DOHH2 (cell line): ENCODE data around the gene CTDSP1.

Source experiments
- EZH2phosphoT487 ChIP-seq: fragments of 200-600 bp; sonication (generic); IDR thresholded peaks from 2 replicates; pipeline ENCODE4 v1.6.1; 2017; ENCODE audit warnings: borderline replicate concordance, mild to moderate bottlenecking, antibody characterized with exemption, low read length, moderate library complexity, mixed read lengths
- TF ChIP-seq, protein P1 (sequence below): fragments of 200-600 bp; sonication (generic); IDR thresholded peaks from one replicate; pipeline ENCODE4 v1.5.1; 2014; ENCODE audit warnings: antibody characterized with exemption, mild to moderate bottlenecking, low read depth, low read length; ENCODE audit not compliant: poor library complexity, severe bottlenecking

- TF ChIP-seq, protein P1, sequence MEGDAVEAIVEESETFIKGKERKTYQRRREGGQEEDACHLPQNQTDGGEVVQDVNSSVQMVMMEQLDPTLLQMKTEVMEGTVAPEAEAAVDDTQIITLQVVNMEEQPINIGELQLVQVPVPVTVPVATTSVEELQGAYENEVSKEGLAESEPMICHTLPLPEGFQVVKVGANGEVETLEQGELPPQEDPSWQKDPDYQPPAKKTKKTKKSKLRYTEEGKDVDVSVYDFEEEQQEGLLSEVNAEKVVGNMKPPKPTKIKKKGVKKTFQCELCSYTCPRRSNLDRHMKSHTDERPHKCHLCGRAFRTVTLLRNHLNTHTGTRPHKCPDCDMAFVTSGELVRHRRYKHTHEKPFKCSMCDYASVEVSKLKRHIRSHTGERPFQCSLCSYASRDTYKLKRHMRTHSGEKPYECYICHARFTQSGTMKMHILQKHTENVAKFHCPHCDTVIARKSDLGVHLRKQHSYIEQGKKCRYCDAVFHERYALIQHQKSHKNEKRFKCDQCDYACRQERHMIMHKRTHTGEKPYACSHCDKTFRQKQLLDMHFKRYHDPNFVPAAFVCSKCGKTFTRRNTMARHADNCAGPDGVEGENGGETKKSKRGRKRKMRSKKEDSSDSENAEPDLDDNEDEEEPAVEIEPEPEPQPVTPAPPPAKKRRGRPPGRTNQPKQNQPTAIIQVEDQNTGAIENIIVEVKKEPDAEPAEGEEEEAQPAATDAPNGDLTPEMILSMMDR, result no peak
- TF ChIP-seq EZH2phosphoT487, result no peak
These were observed 6.1 kb downstream of the CTDSP1 start for GRCh38 chr2:218405746-218406208.
